ENCODE measurements around the gene GPR4. TPM values are rescaled to one million over a fixed set of nuclear protein-coding genes. Genes with fewer than 3 reads are reported as not detected.

Gene GPR4
- total and polyA plus RNA-seq, 2 of the 4 experiments (the other 2 are of a cell fraction): 0.02 TPM; not detected in 1

- no peak overlapping the region for H3K9ac ChIP-seq (ENCODE audit: low read depth, low read length)
- peaks cover 13% of the 10 kb centered on the region for H3K9me1 ChIP-seq (ENCODE audit: insufficient read depth, low read length)
- DNase-seq (no peak), ATAC-seq (ENCODE audit: low read depth) (no peak)
- no peak overlapping the region for H4K8ac ChIP-seq (ENCODE audit: low read depth in 2 of 2, low read length in 2 of 2)
- in situ Hi-C loops (cut with MboI; ENCODE audit: low sequenced_read_pairs) (no loop called here), intact Hi-C loops (cut with micrococcal nuclease) (no loop called here), dilution Hi-C loops (cut with HindIII; ENCODE audit: low sequenced_read_pairs, unreplicated experiment) (no loop called here)
- no peak overlapping the region for H3K56ac ChIP-seq (ENCODE audit: extremely low read depth, insufficient read depth, low read length)
- H3K4me3 ChIP-seq (ENCODE audit: insufficient read depth, low read depth, low read length): no peak overlapping the region
- no peak overlapping the region for H4K91ac ChIP-seq (ENCODE audit: insufficient read depth, low read depth, low read length)
- H3K23ac ChIP-seq (ENCODE audit: low read depth, low read length): no peak overlapping the region
- peaks cover 10% of the 10 kb centered on the region for H3K4me1 ChIP-seq (ENCODE audit: control insufficient read depth, insufficient read depth, low read length)
- no CpG with 5 or more reads among the region's 8 CpGs for WGBS, 2 experiments (ENCODE audit: extremely low coverage in 2 of 2, insufficient read length in 1 of 2)
- H2AK9ac ChIP-seq (replicated peaks; ENCODE audit: low read depth, low read length, poor library complexity): no peak overlapping the region
- peaks cover 33 to 70% of the 10 kb centered on the region in 2 experiments for H3K79me1 ChIP-seq (ENCODE audit: low read depth in 1 of 2, low read length in 2 of 2)
- no peaks in the 10 kb centered on the region for H3K9me3 ChIP-seq (ENCODE audit: control insufficient read depth, insufficient read depth, low read length)
- H3K4ac ChIP-seq (ENCODE audit: low read depth, low read length): no peak overlapping the region
- no peak overlapping the region for H2AK5ac ChIP-seq (ENCODE audit: low read depth, low read length)
- H3K27ac ChIP-seq (ENCODE audit: insufficient read depth, low read length): no peak overlapping the region
- no peak overlapping the region for H3K14ac ChIP-seq (replicated peaks; ENCODE audit: low read depth, low read length)
- H3K4me2 ChIP-seq (ENCODE audit: low read depth, low read length): no peak overlapping the region
- H3K18ac ChIP-seq (ENCODE audit: low read depth, low read length): no peak overlapping the region
- H4K20me1 ChIP-seq (ENCODE audit: insufficient read depth, low read length): peaks cover 3% of the 10 kb centered on the region
- ChIA-PET POLR2A (ENCODE audit: unreplicated experiment) (no interaction called here), CTCF (no interaction called here)
- TF ChIP-seq MAZ (IDR thresholded peaks at IDR 0.05; ENCODE audit: borderline replicate concordance, low read depth, low read length) (no peak), RFX5 (IDR thresholded peaks at IDR 0.05; ENCODE audit: low read depth, low read length) (no peak), POLR2A (IDR thresholded peaks at IDR 0.05; ENCODE audit: low read depth, low read length) (no peak), NFE2L2 (IDR thresholded peaks at IDR 0.05; ENCODE audit: low read depth, low read length) (no peak), RAD21 (IDR thresholded peaks at IDR 0.05; ENCODE audit: low read length) (no peak), CTCF (conservative IDR thresholded peaks at IDR 0.05; ENCODE audit: low read depth, low read length) (no peak), RCOR1 (IDR thresholded peaks at IDR 0.05; ENCODE audit: insufficient replicate concordance, low read length) (no peak), SMC3 (IDR thresholded peaks at IDR 0.05; ENCODE audit: low read depth, low read length) (no peak), MAFK (IDR thresholded peaks at IDR 0.05; ENCODE audit: low read depth, low read length) (no peak), CHD1 (IDR thresholded peaks at IDR 0.05; ENCODE audit: low read depth, low read length) (no peak), FOS (IDR thresholded peaks at IDR 0.05; ENCODE audit: low read depth, low read length) (no peak), MXI1 (IDR thresholded peaks at IDR 0.05; ENCODE audit: borderline replicate concordance, low read depth, low read length) (no peak), BHLHE40 (IDR thresholded peaks at IDR 0.05; ENCODE audit: low read depth, low read length) (no peak), USF2 (IDR thresholded peaks at IDR 0.05; ENCODE audit: low read depth, low read length) (no peak), ELK1 (IDR thresholded peaks at IDR 0.05; ENCODE audit: borderline replicate concordance, low read depth, low read length) (no peak), CEBPB (IDR thresholded peaks at IDR 0.05; ENCODE audit: low read depth, low read length) (no peak)
- no peak overlapping the region for H4K5ac ChIP-seq (ENCODE audit: low read depth, low read length)
- H3K36me3 ChIP-seq (ENCODE audit: control insufficient read depth, insufficient read depth, low read length): no peaks in the 10 kb centered on the region
- no peak overlapping the region for H2BK5ac ChIP-seq (ENCODE audit: low read depth, low read length, poor library complexity, severe bottlenecking)
- no peak overlapping the region for H2BK20ac ChIP-seq (ENCODE audit: low read depth, low read length)
- no peaks in the 10 kb centered on the region for H3K27me3 ChIP-seq (ENCODE audit: control insufficient read depth, insufficient read depth, low read length)
- no TSS peak for BruUV-seq (replicated peaks)
- H2AFZ ChIP-seq (replicated peaks; ENCODE audit: low read length, poor library complexity): no peak overlapping the region
- H2BK15ac ChIP-seq (ENCODE audit: low read depth, low read length): no peak overlapping the region
- H2BK120ac ChIP-seq (ENCODE audit: low read depth, low read length): no peak overlapping the region
Observed at GRCh38 chr19:45571457-45572220, 30.4 kb downstream of the GPR4 start.
